ENCODE measurements around the gene MCM6. TPM values are rescaled to one million over a fixed set of nuclear protein-coding genes. Genes with fewer than 3 reads are reported as not detected.

MCM6 gene
- total and polyA plus RNA-seq, 8 donors: 1.8 to 41.1 (median 8.5) TPM

- Histone ChIP-seq H3K27me3 (no peaks in the 10 kb centered on the region), H3K4me3 (no peak overlapping the region), H3K9me3 (no peaks in the 10 kb centered on the region), H3K4me1 (peaks cover 0 to 5% (median 0%) of the 10 kb centered on the region in 4 donors), H3K36me3 (no peaks in the 10 kb centered on the region), H3K27ac (no peak overlapping the region)
- no peak for DNase-seq
- no peak for TF ChIP-seq POLR2AphosphoS5 (IDR thresholded peaks at IDR 0.05)
- TF ChIP-seq CTCF (IDR thresholded peaks at IDR 0.05): no peak
- TF ChIP-seq EP300 (IDR thresholded peaks at IDR 0.05): no peak
- TF ChIP-seq POLR2A (IDR thresholded peaks at IDR 0.05): no peak
- 85 to 93% (median 90%) methylated on average over 6 of the region's 6 CpGs for WGBS, 5 donors
- intact Hi-C loops (cut with DNase I; ENCODE audit: low total_unique reads): no loop called here
Observed at GRCh38 chr2:135832891-135833290, 43.4 kb downstream of the MCM6 start.

DNA sequence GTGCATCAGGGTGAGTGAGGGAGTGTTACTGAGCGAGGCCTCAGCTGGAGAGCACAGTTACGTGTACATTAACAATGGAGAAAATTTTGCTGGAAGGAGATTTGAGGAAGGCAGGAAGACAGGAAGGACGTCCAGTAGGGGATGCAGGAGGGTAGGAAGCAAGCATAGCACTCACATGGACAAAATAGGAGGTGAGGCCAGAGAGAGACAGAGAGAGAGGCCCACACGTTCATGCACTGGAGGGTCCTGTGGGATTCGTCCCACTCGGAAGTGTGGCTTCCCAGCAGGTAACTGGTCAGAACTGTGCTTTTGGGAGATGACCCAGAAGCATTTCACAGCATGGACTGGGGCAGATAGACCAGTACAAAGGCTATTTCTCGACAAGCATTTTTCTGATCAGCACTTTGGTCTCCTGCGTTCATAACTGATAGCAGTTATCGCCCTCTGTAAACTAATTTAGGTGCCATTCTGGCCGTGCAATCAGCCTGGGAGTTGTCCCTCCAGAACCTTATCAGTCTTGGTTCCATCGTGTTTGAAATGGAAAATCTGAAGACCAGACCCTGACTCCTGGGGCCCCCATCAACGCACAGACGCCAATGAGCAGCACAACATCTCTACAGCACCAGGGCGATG lies 44.9 kb downstream of the MCM6 start:
- TF ChIP-seq POLR2AphosphoS5 (IDR thresholded peaks at IDR 0.05) (no peak), CTCF (IDR thresholded peaks at IDR 0.05) (no peak), POLR2A (IDR thresholded peaks at IDR 0.05) (no peak), EP300 (IDR thresholded peaks at IDR 0.05) (no peak)
- no peak overlapping the region for H3K27ac ChIP-seq

DNA sequence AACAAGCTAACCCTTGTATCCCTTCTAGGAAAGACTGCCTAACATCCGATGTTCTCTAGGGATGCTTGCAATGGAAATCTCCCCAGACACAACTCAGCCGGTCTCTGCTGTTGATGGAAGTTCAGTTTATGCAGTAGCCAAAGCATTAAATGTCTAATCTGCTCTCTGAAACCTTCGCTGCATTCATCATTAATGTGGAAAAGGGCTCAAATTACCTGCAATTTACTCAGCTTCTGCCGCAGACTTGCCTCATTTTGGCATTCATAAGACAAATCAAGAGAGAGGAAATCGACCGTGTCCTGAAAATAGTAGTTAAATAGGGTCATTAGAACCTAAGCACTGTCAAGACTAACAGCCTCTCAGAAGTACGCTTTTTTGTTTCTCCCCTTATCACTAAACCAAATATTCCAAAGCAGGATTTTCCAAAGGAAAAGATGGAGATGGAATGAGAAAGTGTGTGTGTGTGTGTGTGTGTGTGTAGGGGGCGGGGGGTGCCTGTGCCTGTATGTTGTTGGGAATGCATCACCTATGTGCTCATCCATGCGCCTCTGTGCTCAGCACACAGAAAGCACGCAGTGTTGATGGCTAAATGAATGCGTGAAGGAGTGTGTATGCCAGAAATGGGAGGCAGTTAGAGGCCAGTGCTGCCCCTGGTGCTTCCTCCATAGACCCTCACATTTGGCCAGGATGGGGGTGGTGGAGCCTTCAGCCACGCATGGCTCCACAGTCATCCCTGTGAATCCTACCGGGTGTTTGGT lies 46.7 kb downstream of the MCM6 start:
- 82 to 94% (median 85%) methylated on average over 13 of the region's 13 CpGs for WGBS, 5 donors
- Histone ChIP-seq H3K4me1 (peaks cover 0 to 5% (median 0%) of the 10 kb centered on the region in 4 donors), H3K9me3 (no peaks in the 10 kb centered on the region), H3K36me3 (no peaks in the 10 kb centered on the region), H3K4me3 (no peak overlapping the region), H3K27me3 (no peaks in the 10 kb centered on the region), H3K27ac (no peak overlapping the region)
- intact Hi-C loops (cut with DNase I; ENCODE audit: low total_unique reads): no loop called here
- DNase-seq: no peak
- TF ChIP-seq POLR2AphosphoS5 (IDR thresholded peaks at IDR 0.05) (no peak), POLR2A (IDR thresholded peaks at IDR 0.05) (no peak), CTCF (IDR thresholded peaks at IDR 0.05) (no peak), EP300 (IDR thresholded peaks at IDR 0.05) (no peak)

More for the DNA sequence above, 44.9 kb downstream of the MCM6 start:
- H3K27me3 ChIP-seq: no peaks in the 10 kb centered on the region
- H3K36me3 ChIP-seq: no peaks in the 10 kb centered on the region
- WGBS, 5 donors: 39 to 62% (median 58%) methylated on average over 14 of the region's 14 CpGs
- H3K4me3 ChIP-seq: no peak overlapping the region
- H3K4me1 ChIP-seq: peaks cover 0 to 5% (median 0%) of the 10 kb centered on the region in 4 donors
- intact Hi-C loops (cut with DNase I; ENCODE audit: low total_unique reads): no loop called here
- DNase-seq: peak in 1 of 2 donors; percentile 16
- no peaks in the 10 kb centered on the region for H3K9me3 ChIP-seq

DNA sequence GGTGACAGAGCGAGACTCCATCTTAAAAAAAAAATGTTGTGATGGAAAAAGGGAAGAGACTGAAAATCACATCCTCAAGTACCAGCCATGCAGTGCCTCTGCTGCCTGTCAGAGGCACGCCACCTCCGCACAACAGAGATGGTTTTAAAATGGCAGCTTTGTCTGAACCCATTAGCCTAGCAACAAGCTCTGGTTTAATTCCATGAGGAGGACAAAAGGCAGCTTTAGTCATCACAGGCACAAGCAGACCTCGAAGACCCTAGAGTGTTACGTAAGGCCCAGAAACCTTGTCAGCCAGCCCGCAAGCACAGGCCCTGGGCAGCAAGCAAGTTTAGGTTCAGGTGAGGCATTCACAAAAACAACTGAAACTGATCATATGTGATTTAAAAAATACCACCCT lies 49.7 kb downstream of the MCM6 start:
- Histone ChIP-seq H3K27ac (no peak overlapping the region), H3K36me3 (no peaks in the 10 kb centered on the region), H3K27me3 (no peaks in the 10 kb centered on the region), H3K4me3 (no peak overlapping the region), H3K9me3 (peaks cover 0 to 14% (median 8%) of the 10 kb centered on the region in 4 donors), H3K4me1 (peaks cover 0 to 5% (median 0%) of the 10 kb centered on the region in 4 donors)
- no peak for DNase-seq
- TF ChIP-seq POLR2A (IDR thresholded peaks at IDR 0.05): no peak
- TF ChIP-seq POLR2AphosphoS5 (IDR thresholded peaks at IDR 0.05): no peak
- no peak for TF ChIP-seq EP300 (IDR thresholded peaks at IDR 0.05)
- no peak for TF ChIP-seq CTCF (IDR thresholded peaks at IDR 0.05)
- intact Hi-C loops (cut with DNase I; ENCODE audit: low total_unique reads): no loop called here
- 88 to 96% (median 92%) methylated on average over 6 of the region's 6 CpGs for WGBS, 5 donors
